H1 (cell line): ENCODE results near the gene OGG1. TPM values are rescaled to one million over a fixed set of nuclear protein-coding genes. Genes with fewer than 3 reads are reported as not detected.

Experiments
- CTCF ChIA-PET: fragments of 300-600 bp; sonication (Branson Sonifier 250); formaldehyde crosslinking; loops from one replicate; lab custom pipeline; 2021; ENCODE audit not compliant: partially characterized antibody; lab: Charles Lee
- POLR2A ChIA-PET: fragments of 300-600 bp; sonication (Branson Sonifier 250); formaldehyde crosslinking; loops from one replicate; lab custom pipeline; 2021; ENCODE audit warnings: inconsistent platforms; ENCODE audit not compliant: partially characterized antibody; lab: Charles Lee
- DNase-seq, 2 experiments: peaks; one replicate each; pipeline versions ENCODE4 v3.0.0 to v3.0.0-alpha.2; 2010 to 2022; ENCODE audit warnings: low spot score in 2 of 2, low read depth in 1 of 2, mixed read lengths in 1 of 2
- FAIRE-seq: peaks from 2 replicates; lab custom pipeline; 2011; peaks lifted over from hg19 to GRCh38; lab: Jason Lieb, UNC
- H2AFZ ChIP-seq: 2 replicates; pipeline ENCODE4 v1.8.1; 2012; ENCODE audit warnings: low read length, inconsistent platforms
- H2AK5ac ChIP-seq: 2 replicates; pipeline ENCODE4 v1.6.1; 2013; ENCODE audit warnings: low read depth, low read length
- H2BK120ac ChIP-seq: replicated peaks from 2 replicates; pipeline ENCODE3; 2013; ENCODE audit warnings: low read depth, low read length, inconsistent platforms
- H2BK12ac ChIP-seq: 2 replicates; pipeline ENCODE4 v1.6.1; 2013; ENCODE audit warnings: low read depth, low read length
- H2BK15ac ChIP-seq: 2 replicates; pipeline ENCODE4 v1.6.1; 2013; ENCODE audit warnings: low read length
- H2BK20ac ChIP-seq: 2 replicates; pipeline ENCODE4 v1.6.1; 2013; ENCODE audit warnings: low read length
- H2BK5ac ChIP-seq: 2 replicates; pipeline ENCODE4 v1.6.1; 2013; ENCODE audit warnings: low read depth, low read length
- H3K14ac ChIP-seq: 2 replicates; pipeline ENCODE4 v1.6.1; 2013; ENCODE audit warnings: inconsistent platforms; ENCODE audit not compliant: insufficient read length
- H3K18ac ChIP-seq: 2 replicates; pipeline ENCODE4 v1.6.1; 2013; ENCODE audit warnings: low read length; ENCODE audit errors: extremely low read depth
- H3K23ac ChIP-seq: 2 replicates; pipeline ENCODE4 v1.6.1; 2013; ENCODE audit warnings: inconsistent platforms; ENCODE audit not compliant: insufficient read length
- H3K23me2 ChIP-seq: 2 replicates; pipeline ENCODE4 v1.6.1; 2013; ENCODE audit warnings: low read depth, low read length
- H3K27ac ChIP-seq: 2 replicates; pipeline ENCODE4 v1.6.1; 2011; ENCODE audit warnings: low read depth, low read length, inconsistent platforms
- H3K27me3 ChIP-seq, 4 experiments: replicated peaks in 1 of 4; 1 replicate in 1 of 4; 2 replicates in 3 of 4; pipeline versions ENCODE4 v1.6.1 to v1.8.1; 2011 to 2013; ENCODE audit warnings: low read length in 3 of 4, mild to moderate bottlenecking in 3 of 4, inconsistent platforms in 2 of 4, mixed read lengths in 2 of 4, moderate library complexity in 1 of 4; ENCODE audit not compliant: control insufficient read depth in 3 of 4, insufficient read depth in 3 of 4; ENCODE audit errors: extremely low read depth in 1 of 4
- H3K36me3 ChIP-seq, 4 experiments: 2 replicates each; pipeline versions ENCODE4 v1.6.1 to v1.8.1; 2011 to 2013; ENCODE audit warnings: mild to moderate bottlenecking in 4 of 4, low read length in 3 of 4, moderate library complexity in 2 of 4, control low read depth in 1 of 4, inconsistent platforms in 1 of 4; ENCODE audit not compliant: insufficient read depth in 4 of 4, control insufficient read depth in 2 of 4
- H3K4ac ChIP-seq: replicated peaks from 2 replicates; pipeline ENCODE3; 2013; ENCODE audit warnings: low read length, low read depth, mixed read lengths, inconsistent platforms; ENCODE audit not compliant: insufficient read length
- H3K4me1 ChIP-seq, 4 experiments: replicated peaks in 1 of 4; 1 replicate in 1 of 4; 2 replicates in 3 of 4; pipeline versions ENCODE4 v1.6.1 to v1.8.1; 2011 to 2013; ENCODE audit warnings: low read length in 3 of 4, inconsistent platforms in 2 of 4, mixed read lengths in 1 of 4; ENCODE audit not compliant: insufficient read depth in 4 of 4, control insufficient read depth in 3 of 4
- H3K4me2 ChIP-seq, 2 experiments: 2 replicates each; pipeline versions ENCODE4 v1.6.1 to v1.8.1; 2011 to 2013; ENCODE audit warnings: low read depth in 2 of 2, low read length in 2 of 2, control low read depth in 1 of 2, inconsistent platforms in 1 of 2, mild to moderate bottlenecking in 1 of 2; ENCODE audit not compliant: insufficient read depth in 1 of 2
- H3K4me3 ChIP-seq, 4 experiments: fragments of 200-600, 300-600 bp in 1 of 4; sonication (generic), shearing (Covaris generic), sonication (Bioruptor Twin) in 1 of 4; 2 replicates each; pipeline versions ENCODE4 v1.5.1 to v1.8.1; 2011 to 2016; ENCODE audit warnings: low read length in 4 of 4, low read depth in 3 of 4, control low read depth in 2 of 4, inconsistent platforms in 2 of 4, mild to moderate bottlenecking in 2 of 4, mixed read lengths in 1 of 4, moderate library complexity in 1 of 4; ENCODE audit not compliant: insufficient read depth in 2 of 4; ENCODE audit errors: extremely low read depth in 1 of 4
- H3K56ac ChIP-seq: replicated peaks from 2 replicates; pipeline ENCODE3; 2013; ENCODE audit warnings: low read depth, mild to moderate bottlenecking, mixed read lengths, low read length, inconsistent platforms; ENCODE audit not compliant: insufficient read length
- H3K79me1 ChIP-seq: 2 replicates; pipeline ENCODE4 v1.6.1; 2013; ENCODE audit warnings: low read depth, low read length, control low read depth
- H3K79me2 ChIP-seq, 2 experiments: 2 replicates each; pipeline versions ENCODE4 v1.6.1 to v1.8.1; 2012 to 2013; ENCODE audit warnings: low read length in 2 of 2, mild to moderate bottlenecking in 2 of 2, inconsistent platforms in 1 of 2; ENCODE audit not compliant: insufficient read depth in 2 of 2, control insufficient read depth in 1 of 2
- H3K9ac ChIP-seq, 4 experiments: replicated peaks in 1 of 4; 1 replicate in 1 of 4; 2 replicates in 3 of 4; pipeline versions ENCODE4 v1.6.1 to v1.8.1; 2011 to 2013; ENCODE audit warnings: low read depth in 3 of 4, low read length in 3 of 4, control low read depth in 2 of 4, mild to moderate bottlenecking in 2 of 4, moderate library complexity in 2 of 4, inconsistent platforms in 1 of 4; ENCODE audit errors: extremely low read depth in 1 of 4
- H3K9me3 ChIP-seq, 2 experiments: 2 replicates each; pipeline versions ENCODE4 v1.6.1 to v1.8.1; 2012 to 2013; ENCODE audit warnings: mild to moderate bottlenecking in 2 of 2, moderate library complexity in 2 of 2, control low read depth in 1 of 2, inconsistent platforms in 1 of 2, low read depth in 1 of 2, low read length in 1 of 2, mixed read lengths in 1 of 2; ENCODE audit not compliant: insufficient read depth in 2 of 2
- H4K20me1 ChIP-seq, 2 experiments: replicated peaks in 1 of 2; 2 replicates each; pipeline versions ENCODE3 to v1.8.1; 2011 to 2013; ENCODE audit warnings: inconsistent platforms in 2 of 2, low read length in 2 of 2, mild to moderate bottlenecking in 1 of 2; ENCODE audit not compliant: insufficient read depth in 2 of 2, control insufficient read depth in 1 of 2
- H4K5ac ChIP-seq: 2 replicates; pipeline ENCODE4 v1.6.1; 2013; ENCODE audit warnings: low read length, low read depth, mixed read lengths, inconsistent platforms; ENCODE audit not compliant: insufficient read length
- H4K8ac ChIP-seq: 2 replicates; pipeline ENCODE4 v1.8.0; 2013; ENCODE audit warnings: mild to moderate bottlenecking, moderate library complexity, low read length, inconsistent platforms; ENCODE audit not compliant: insufficient read depth; ENCODE audit errors: extremely low read depth
- H4K91ac ChIP-seq: replicated peaks from 2 replicates; pipeline ENCODE3; 2013; ENCODE audit warnings: low read length, mixed read lengths, inconsistent platforms; ENCODE audit not compliant: insufficient read length
- ASH2L ChIP-seq: fragments of 200-600, 300-600 bp; sonication (generic); IDR thresholded peaks from one replicate; pipeline ENCODE4 v1.7.1; 2017; ENCODE audit warnings: low read length
- CBX8 ChIP-seq: fragments of 300-800, 300-1000 bp; sonication (generic); IDR thresholded peaks from 2 replicates; pipeline ENCODE4 v1.7.1; 2016; ENCODE audit warnings: low read depth, low read length, borderline replicate concordance
- EZH2 ChIP-seq: fragments of 200-600 bp; sonication (generic); IDR thresholded peaks from 2 replicates; pipeline ENCODE4 v1.7.1; 2012; ENCODE audit warnings: low read depth, mild to moderate bottlenecking, moderate library complexity, low read length, inconsistent platforms; ENCODE audit not compliant: severe bottlenecking
- GABPA ChIP-seq: IDR thresholded peaks from 2 replicates; pipeline ENCODE4 v1.6.1; 2011; ENCODE audit warnings: mild to moderate bottlenecking, low read length, moderate library complexity, borderline replicate concordance; ENCODE audit not compliant: insufficient read depth
- HDAC2 ChIP-seq, 2 experiments: fragments of 300-600 bp in 1 of 2; sonication (generic) in 1 of 2; IDR thresholded peaks; 2 replicates each; pipeline ENCODE4 v1.6.1; 2011 to 2012; ENCODE audit warnings: low read depth in 2 of 2, low read length in 2 of 2, mild to moderate bottlenecking in 2 of 2, moderate library complexity in 2 of 2, borderline replicate concordance in 1 of 2, inconsistent platforms in 1 of 2
- KDM4A ChIP-seq: IDR thresholded peaks from one replicate; pipeline ENCODE4 v1.7.1; 2012; ENCODE audit warnings: low read depth, mild to moderate bottlenecking, moderate library complexity, low read length, inconsistent platforms; ENCODE audit not compliant: severe bottlenecking
- SAP30 ChIP-seq: fragments of 300-600 bp; sonication (generic); IDR thresholded peaks from 2 replicates; pipeline ENCODE4 v1.7.1; 2012; ENCODE audit warnings: low read length, moderate library complexity, mild to moderate bottlenecking, inconsistent platforms; ENCODE audit not compliant: insufficient read depth, insufficient replicate concordance
- SP2 ChIP-seq: IDR thresholded peaks from 2 replicates; pipeline ENCODE4 v1.6.1; 2012; ENCODE audit warnings: mild to moderate bottlenecking, low read length, inconsistent platforms
- SP4 ChIP-seq: IDR thresholded peaks from 2 replicates; pipeline ENCODE4 v1.6.1; 2012; ENCODE audit warnings: low read length, inconsistent platforms
- ZNF274 ChIP-seq: IDR thresholded peaks from 2 replicates; pipeline ENCODE4 v1.7.0; 2012; ENCODE audit warnings: low read length, borderline replicate concordance; ENCODE audit errors: extremely low read depth
- WGBS, 2 experiments: shearing (Covaris generic) in 1 of 2; methylation state at CpG; one replicate each; pipeline versions ENCODE4 v1.1.6 to v1.1.7; 2013 to 2015; ENCODE audit warnings: low lambda C conversion rate in 2 of 2, mixed read lengths in 2 of 2, inconsistent platforms in 1 of 2, low coverage in 1 of 2, missing lambda C conversion rate in 1 of 2; ENCODE audit not compliant: insufficient replicate concordance in 2 of 2, insufficient coverage in 1 of 2, insufficient read length in 1 of 2; ENCODE audit errors: extremely low coverage in 1 of 2, missing lambda C conversion rate in 1 of 2; 5-methylcytosine and 5-hydroxymethylcytosine counted together
- polyA plus RNA-seq, 7 experiments: library from polyadenylated mRNA; depleted of rRNA in 3 of 7; stranded (reverse) in 5 of 7; unstranded in 2 of 7; fragments of >200 nt in 5 of 7; fragments of 200-250 nt in 2 of 7; gene quantifications; 1 replicate in 5 of 7; 2 replicates in 1 of 7; 4 replicates in 1 of 7; pipeline versions ENCODE4 v1.2.1 to v1.2.3, GENCODE V29; 2011 to 2013; ENCODE audit warnings: missing spikeins in 2 of 7, mixed read lengths in 2 of 7
- total RNA-seq: library from RNA; stranded (reverse); fragmentation: NEBNext Ultra II Directional; extraction: Animal tissue kit (Norgen Biotek cat#: 25700); gene quantifications from 2 replicates; pipeline ENCODE4 v1.2.1, GENCODE V29; 2021

Gene OGG1
- total and polyA plus RNA-seq, 2 of the 8 experiments (the other 6 are each of a cell fraction or from before 2014, with no cell fraction given): 29.6 to 46.8 TPM

DNA sequence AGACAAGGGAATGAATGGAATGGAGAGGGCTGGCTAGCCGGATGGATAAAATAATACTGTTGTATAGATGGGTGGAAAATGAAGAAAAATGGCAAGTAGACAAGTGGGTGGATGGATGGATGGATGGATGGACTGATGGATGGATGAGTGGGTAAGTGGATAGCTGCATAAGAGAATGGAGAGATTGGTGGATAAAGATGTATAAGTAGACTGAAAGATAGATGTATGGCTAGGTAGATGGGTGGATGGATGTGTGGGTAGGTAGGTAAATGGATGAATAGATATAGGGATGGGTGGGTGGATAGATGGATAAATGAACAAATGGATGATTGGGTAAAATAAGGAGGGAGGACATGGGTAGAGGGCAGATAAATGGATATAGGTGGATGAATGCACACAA is 32.2 kb upstream of the OGG1 start:
- CTCF ChIA-PET: interaction anchor here (8.8 kb wide), 1 partner anchor 10 kb away, joined by 84 read pairs; no protein-coding TSS in a partner anchor
- Histone ChIP-seq H3K4me3 (no peak overlapping the region), H2AK5ac (no peak overlapping the region), H4K8ac (no peak overlapping the region), H3K18ac (no peak overlapping the region), H3K79me1 (no peaks in the 10 kb centered on the region), H2BK120ac (no peak overlapping the region), H3K4ac (no peak overlapping the region), H3K14ac (no peak overlapping the region), H3K27me3 (no peaks in the 10 kb centered on the region; a peak in 2 of 7 replicates), H3K4me2 (no peak overlapping the region), H2BK12ac (no peak overlapping the region), H3K36me3 (no peaks in the 10 kb centered on the region), H4K20me1 (peaks cover 0 to 3% of the 10 kb centered on the region in 2 experiments), H3K4me1 (peaks cover 0 to 3% (median 0%) of the 10 kb centered on the region in 4 experiments; a peak in 1 of 7 replicates), H3K27ac (no peak overlapping the region), H3K9ac (no peak overlapping the region), H4K91ac (no peak overlapping the region), H3K9me3 (no peaks in the 10 kb centered on the region), H2AFZ (no peak overlapping the region), H3K23ac (no peak overlapping the region), H2BK5ac (no peak overlapping the region), H4K5ac (no peak overlapping the region), H3K56ac (peak overlapping the region; percentile 60), H3K23me2 (peaks cover 9% of the 10 kb centered on the region; the same call in 1 of the 2 replicates), H2BK20ac (no peak overlapping the region), H2BK15ac (no peak overlapping the region), H3K79me2 (no peaks in the 10 kb centered on the region)
- 87% methylated on average over 1 of the region's 1 CpG; no CpG with 5 or more reads in 1 of the 2 experiments for WGBS, 2 experiments
- no peak for DNase-seq
- no peak for FAIRE-seq
- POLR2A ChIA-PET: interaction anchor here (0.7 to 1.4 kb wide), 2 partner anchors 12 to 33 kb away, joined by 3 read pairs; no protein-coding TSS in a partner anchor
- TF ChIP-seq HDAC2 (IDR thresholded peaks at IDR 0.05; ENCODE audit: borderline replicate concordance in 1 of 2, low read depth in 2 of 2, low read length in 2 of 2) (no peak), EZH2 (no peak), KDM4A (no peak), CBX8 (no peak), GABPA (no peak), SP2 (no peak), SP4 (no peak), ASH2L (no peak), ZNF274 (no peak), SAP30 (no peak)
